Natural killer cell treated with Interleukin-12 subunit alpha and Interleukin-12 subunit beta and Interleukin-15 and Interleukin-18, amount 100 ng/mL, for 72 hours (primary cell): Measurements from ENCODE around the gene ETS1. TPM values are rescaled to one million over a fixed set of nuclear protein-coding genes. Genes with fewer than 3 reads are reported as not detected.
A peak's percentile ranks its signal among the peaks of the same experiment; 100 is the strongest.

Experiments used
- ATAC-seq, 2 donors: fragments of 150-1000 bp; cut with Tn5 transposase in 1 of 2; sonication (Bioruptor Pico), chemical (Tn5 transposase) in 1 of 2; 2 replicates each; pipeline ENCODE4 v1.10.0; 2021
- DNase-seq: peaks from one replicate; pipeline ENCODE4 v3.0.0; 2022; ENCODE audit warnings: low spot score
- H3K27ac Mint-ChIP-seq, 2 donors: 1 replicate in 1 of 2; 2 replicates in 1 of 2; pipeline ENCODE4 v1.8.0; 2022; ENCODE audit warnings: mixed read lengths in 2 of 2, mild to moderate bottlenecking in 1 of 2, moderate library complexity in 1 of 2
- H3K27me3 Mint-ChIP-seq, 2 donors: 1 replicate in 1 of 2; 2 replicates in 1 of 2; pipeline ENCODE4 v1.8.0; 2022; ENCODE audit warnings: mixed read lengths in 2 of 2
- H3K36me3 Mint-ChIP-seq: one replicate; pipeline ENCODE4 v1.8.0; 2022; ENCODE audit warnings: mixed read lengths
- H3K4me1 Mint-ChIP-seq, 2 donors: 1 replicate in 1 of 2; 2 replicates in 1 of 2; pipeline ENCODE4 v1.8.0; 2022; ENCODE audit warnings: low read depth in 2 of 2, mixed read lengths in 2 of 2, mild to moderate bottlenecking in 1 of 2
- H3K4me3 Mint-ChIP-seq: one replicate; pipeline ENCODE4 v1.8.0; 2022; ENCODE audit warnings: mixed read lengths
- H3K9me3 Mint-ChIP-seq: 2 replicates; pipeline ENCODE4 v1.8.0; 2022; ENCODE audit warnings: mixed read lengths
- total RNA-seq, 2 donors: library from RNA; stranded (reverse); gene quantifications; one replicate each; pipeline ENCODE4 v1.2.3, GENCODE V29; 2022

The ETS1 gene
- total RNA-seq, 2 donors from 2014 or later = 521 to 738 TPM

DNA sequence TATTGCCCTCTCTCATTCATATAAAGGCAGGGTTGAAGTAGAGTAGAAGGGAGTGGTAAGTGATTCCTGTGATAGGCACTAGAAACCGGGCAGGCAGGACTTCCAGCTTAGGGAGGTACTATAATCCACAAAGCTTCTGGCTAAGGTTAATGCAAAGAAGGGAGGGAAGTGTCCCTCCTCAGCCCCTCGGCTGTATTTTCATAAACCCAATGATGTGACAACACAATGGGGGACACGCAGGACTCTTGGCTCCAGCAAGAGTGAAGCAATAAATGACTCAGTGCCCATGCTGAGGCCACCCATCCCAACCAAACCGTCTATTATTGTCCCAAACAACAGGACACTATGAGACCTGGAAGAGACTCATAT is 90.7 kb downstream of the ETS1 start:
- peaks cover 49% of the 10 kb centered on the region for H3K36me3 Mint-ChIP-seq
- ATAC-seq (peak; percentile 55 to 83), DNase-seq (no peak)
- peak overlapping the region; percentile 95 to 96 for H3K27ac Mint-ChIP-seq
- peaks cover 91 to 94% of the 10 kb centered on the region in 2 donors for H3K4me1 Mint-ChIP-seq
- H3K9me3 Mint-ChIP-seq = no peaks in the 10 kb centered on the region
- H3K27me3 Mint-ChIP-seq = no peaks in the 10 kb centered on the region
- peak overlapping the region; percentile 83 for H3K4me3 Mint-ChIP-seq

DNA sequence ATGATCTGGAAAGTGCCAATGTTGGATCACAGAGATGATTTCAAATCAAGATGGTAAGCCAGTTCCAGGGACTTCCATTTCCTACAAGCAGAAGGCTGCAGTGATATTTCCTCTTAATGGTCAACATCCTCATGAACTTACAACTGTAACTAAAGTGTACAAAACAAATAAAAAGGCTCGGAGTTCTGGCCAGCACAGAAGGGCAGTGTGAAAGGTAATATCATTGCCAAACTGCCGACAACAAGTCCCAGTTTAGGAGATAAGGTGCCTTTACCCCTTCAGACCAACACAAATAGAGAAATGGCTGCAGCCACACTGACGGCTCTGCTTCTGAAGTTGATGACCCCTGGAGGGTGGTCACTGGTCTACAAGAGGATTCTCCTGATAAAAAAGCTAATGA is 91.1 kb downstream of the ETS1 start:
- H3K9me3 Mint-ChIP-seq = no peaks in the 10 kb centered on the region

DNA sequence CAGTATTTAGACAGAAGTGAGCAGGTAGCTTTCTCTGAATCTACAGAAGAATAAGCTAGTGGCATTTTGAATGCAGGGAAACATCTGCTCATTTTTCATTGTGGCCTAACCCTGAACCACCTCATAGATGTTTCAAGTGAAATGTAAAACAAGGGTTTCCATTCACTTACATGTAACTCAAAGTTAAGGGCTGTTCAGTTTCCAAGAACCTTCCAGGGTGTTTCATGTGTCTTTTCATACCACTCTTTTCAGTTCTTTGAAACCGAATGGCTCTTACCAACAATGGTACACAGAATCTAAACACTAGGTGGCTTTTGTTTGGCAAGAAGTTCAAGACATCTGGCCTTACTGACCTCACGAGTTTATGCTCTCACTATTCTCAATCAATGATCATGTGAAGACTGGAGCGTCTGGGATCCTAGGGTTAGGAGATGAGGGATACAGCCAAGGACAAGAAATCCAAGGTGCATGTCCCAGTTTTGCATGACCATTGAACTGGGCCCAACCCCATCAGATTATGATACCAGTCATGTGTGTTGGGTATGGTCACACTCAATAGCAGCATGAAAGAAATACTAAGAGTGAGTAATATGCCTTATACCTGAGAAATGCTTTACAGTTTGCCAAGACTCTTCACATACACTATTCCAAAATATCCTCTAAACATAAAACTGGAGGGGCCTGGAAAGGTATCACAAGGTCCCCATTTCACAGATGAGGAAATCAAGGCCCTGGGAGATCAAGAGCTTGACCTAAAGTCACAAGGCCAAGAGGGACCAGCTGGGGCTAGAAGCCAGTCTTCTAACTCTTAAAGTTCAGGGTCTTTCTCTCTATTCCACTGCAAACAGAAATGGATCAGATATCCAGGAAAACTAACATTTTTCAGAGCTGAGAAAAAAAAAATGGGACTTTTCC is 92.7 kb downstream of the ETS1 start:
- peaks cover 52% of the 10 kb centered on the region for H3K36me3 Mint-ChIP-seq
- ATAC-seq (peak; percentile 2 to 45), DNase-seq (no peak)
- H3K9me3 Mint-ChIP-seq = no peaks in the 10 kb centered on the region
- H3K27ac Mint-ChIP-seq = peak overlapping the region; percentile 95 to 96
- H3K4me3 Mint-ChIP-seq = peak overlapping the region; percentile 83
- no peaks in the 10 kb centered on the region for H3K27me3 Mint-ChIP-seq
- H3K4me1 Mint-ChIP-seq = peaks cover 90 to 96% of the 10 kb centered on the region in 2 donors

More for the DNA sequence above, 91.1 kb downstream of the ETS1 start:
- H3K4me3 Mint-ChIP-seq = peak overlapping the region; percentile 83
- H3K27ac Mint-ChIP-seq = peak overlapping the region; percentile 95 to 96
- DNase-seq (no peak), ATAC-seq (no peak)
- no peaks in the 10 kb centered on the region for H3K27me3 Mint-ChIP-seq
- H3K4me1 Mint-ChIP-seq = peaks cover 91 to 94% of the 10 kb centered on the region in 2 donors
- H3K36me3 Mint-ChIP-seq = peaks cover 49% of the 10 kb centered on the region

DNA sequence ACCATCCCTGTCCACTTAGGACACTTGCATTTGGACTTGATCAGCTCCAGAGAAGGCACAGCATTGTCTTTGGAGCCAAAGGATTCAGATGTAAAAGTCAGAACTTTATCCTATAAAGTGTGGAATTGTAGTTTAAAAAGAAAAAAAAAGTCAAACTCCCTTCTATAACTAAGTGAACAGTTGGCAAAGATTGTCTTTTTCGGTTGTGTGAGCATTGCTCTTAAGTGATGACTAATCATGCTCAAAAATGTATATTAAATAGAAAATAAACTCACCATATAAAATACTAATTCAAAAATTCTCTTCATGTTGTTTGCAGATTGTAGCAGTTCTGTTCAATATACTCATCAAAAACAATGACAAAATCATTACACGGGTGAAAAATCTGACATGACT is 93.8 kb downstream of the ETS1 start:
- no peak for ATAC-seq

GRCh38 chr11:128492903-128493569 is 94.3 kb downstream of the ETS1 start:
- peak; percentile 35 to 51 for ATAC-seq
- Mint-ChIP-seq H3K4me1 (peaks cover 91 to 98% of the 10 kb centered on the region in 2 donors), H3K9me3 (no peaks in the 10 kb centered on the region), H3K4me3 (peak overlapping the region; percentile 82), H3K27ac (peak overlapping the region; percentile 95 to 96), H3K36me3 (peaks cover 62% of the 10 kb centered on the region), H3K27me3 (no peaks in the 10 kb centered on the region)
- no peak for DNase-seq

More for the DNA sequence above, 93.8 kb downstream of the ETS1 start:
- H3K9me3 Mint-ChIP-seq = no peaks in the 10 kb centered on the region
- no peak for DNase-seq
- no peaks in the 10 kb centered on the region for H3K27me3 Mint-ChIP-seq
- peak overlapping the region; percentile 95 to 96 for H3K27ac Mint-ChIP-seq
- peaks cover 57% of the 10 kb centered on the region for H3K36me3 Mint-ChIP-seq
- peaks cover 90 to 96% of the 10 kb centered on the region in 2 donors for H3K4me1 Mint-ChIP-seq
- peak overlapping the region; percentile 82 for H3K4me3 Mint-ChIP-seq

- Mint-ChIP-seq H3K4me3 (peak overlapping the region; percentile 82), H3K36me3 (peaks cover 64% of the 10 kb centered on the region), H3K27me3 (no peaks in the 10 kb centered on the region), H3K27ac (peak overlapping the region; percentile 95 to 96), H3K4me1 (peaks cover 90 to 97% of the 10 kb centered on the region in 2 donors), H3K9me3 (no peaks in the 10 kb centered on the region)
- ATAC-seq (no peak), DNase-seq (no peak)
These were observed 94.9 kb downstream of the ETS1 start for GRCh38 chr11:128492461-128492860.

- no peak for DNase-seq
- Mint-ChIP-seq H3K9me3 (no peaks in the 10 kb centered on the region), H3K27me3 (no peaks in the 10 kb centered on the region), H3K4me3 (peak overlapping the region; percentile 82), H3K27ac (peak overlapping the region; percentile 95 to 96), H3K36me3 (peaks cover 71% of the 10 kb centered on the region), H3K4me1 (peaks cover 90 to 96% of the 10 kb centered on the region in 2 donors)
- peak; percentile 41 to 57 for ATAC-seq
These were observed 96.0 kb downstream of the ETS1 start for GRCh38 chr11:128491195-128491936.

DNA sequence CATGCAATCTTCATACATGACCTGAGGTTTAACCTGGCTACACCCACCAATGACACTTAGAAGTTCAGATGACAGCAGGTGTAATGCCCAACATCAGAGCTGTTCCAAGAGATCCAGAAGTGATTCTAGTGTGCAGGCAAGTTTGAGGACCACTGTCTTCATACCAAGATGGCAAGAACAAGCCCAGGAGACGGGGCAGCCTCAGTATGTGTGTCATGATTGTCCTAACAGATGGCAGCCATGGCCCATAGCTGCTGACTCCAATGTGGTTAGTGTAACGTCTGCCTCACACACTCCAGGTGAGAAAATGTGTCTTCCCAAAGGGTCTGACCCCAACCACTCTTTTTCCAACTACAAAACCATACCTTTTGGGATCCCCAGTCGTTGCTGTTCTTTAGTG is 97.3 kb downstream of the ETS1 start:
- Mint-ChIP-seq H3K27me3 (no peaks in the 10 kb centered on the region), H3K4me1 (peaks cover 91 to 96% of the 10 kb centered on the region in 2 donors), H3K4me3 (peak overlapping the region; percentile 82), H3K36me3 (peaks cover 74% of the 10 kb centered on the region), H3K9me3 (no peaks in the 10 kb centered on the region), H3K27ac (peak overlapping the region; percentile 95 to 96)
- no peak for DNase-seq
- ATAC-seq = no peak

DNA sequence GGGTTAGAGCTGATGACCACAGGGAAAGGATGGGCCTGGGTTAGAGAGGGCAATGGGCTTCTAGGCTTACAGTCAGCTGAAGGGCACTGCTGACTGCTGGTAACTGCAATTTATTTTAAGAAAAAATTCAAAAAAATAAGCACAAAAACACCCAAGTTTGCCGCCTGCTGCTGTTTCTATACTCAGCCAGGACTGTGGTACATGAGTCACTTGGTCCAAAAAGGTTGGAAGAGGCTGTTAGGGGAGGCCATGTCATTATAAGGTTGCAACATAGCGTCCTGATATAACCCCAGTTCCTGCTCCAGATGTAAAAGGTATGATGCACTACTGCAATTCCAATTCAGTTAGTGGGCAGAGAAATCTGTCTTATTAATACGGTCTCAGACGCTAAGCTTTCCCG is 98.9 kb downstream of the ETS1 start:
- DNase-seq = no peak
- H3K27ac Mint-ChIP-seq = peak overlapping the region; percentile 95 to 96

GRCh38 chr11:128487978-128488377 is 99.4 kb downstream of the ETS1 start:
- Mint-ChIP-seq H3K9me3 (no peaks in the 10 kb centered on the region), H3K36me3 (peaks cover 84% of the 10 kb centered on the region), H3K27me3 (no peaks in the 10 kb centered on the region), H3K4me1 (peaks cover 94 to 97% of the 10 kb centered on the region in 2 donors), H3K4me3 (peak overlapping the region; percentile 82), H3K27ac (peak overlapping the region; percentile 95 to 96)
- ATAC-seq (no peak), DNase-seq (no peak)

More for the DNA sequence above, 98.9 kb downstream of the ETS1 start:
- peaks cover 93 to 97% of the 10 kb centered on the region in 2 donors for H3K4me1 Mint-ChIP-seq
- H3K36me3 Mint-ChIP-seq = peaks cover 79% of the 10 kb centered on the region
- peak; percentile 61 to 69 for ATAC-seq
- H3K9me3 Mint-ChIP-seq = no peaks in the 10 kb centered on the region
- H3K27me3 Mint-ChIP-seq = no peaks in the 10 kb centered on the region
- H3K4me3 Mint-ChIP-seq = peak overlapping the region; percentile 82

DNA sequence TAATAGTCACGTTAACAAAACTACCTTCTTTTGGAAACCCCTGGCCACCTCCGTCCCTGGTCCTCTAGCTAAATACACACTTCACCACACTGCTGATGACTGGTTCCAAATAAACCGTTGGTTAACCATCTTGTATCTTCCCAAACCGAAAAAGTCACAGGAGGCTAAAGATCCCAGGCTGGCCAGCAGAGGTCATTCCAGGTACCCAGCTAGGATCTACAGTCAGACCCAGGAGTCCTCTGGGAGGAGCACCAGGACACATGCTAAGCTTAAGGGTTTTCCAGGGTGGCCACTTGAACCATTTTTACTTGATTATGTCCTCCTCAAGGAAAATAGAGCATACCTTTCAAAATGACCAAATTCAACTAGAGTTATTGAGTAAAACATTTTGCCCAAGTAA is 103.2 kb downstream of the ETS1 start:
- Mint-ChIP-seq H3K4me3 (peak overlapping the region; percentile 88), H3K9me3 (no peaks in the 10 kb centered on the region), H3K4me1 (peaks cover 96 to 97% of the 10 kb centered on the region in 2 donors), H3K36me3 (peaks cover 84% of the 10 kb centered on the region), H3K27ac (peak overlapping the region; percentile 95 to 96), H3K27me3 (no peaks in the 10 kb centered on the region)
- no peak for DNase-seq
- ATAC-seq = no peak

- H3K4me1 Mint-ChIP-seq = peaks cover 97% of the 10 kb centered on the region in 2 donors
- peaks cover 84% of the 10 kb centered on the region for H3K36me3 Mint-ChIP-seq
- ATAC-seq (peak; percentile 60 to 83), DNase-seq (peak; percentile 80)
- no peaks in the 10 kb centered on the region for H3K9me3 Mint-ChIP-seq
- peak overlapping the region; percentile 95 to 96 for H3K27ac Mint-ChIP-seq
- peak overlapping the region; percentile 88 for H3K4me3 Mint-ChIP-seq
- H3K27me3 Mint-ChIP-seq = no peaks in the 10 kb centered on the region
These were observed 104.1 kb downstream of the ETS1 start for GRCh38 chr11:128483211-128483788.
